Measurements from ENCODE around the gene RBM38.

RBM38 gene

DNA sequence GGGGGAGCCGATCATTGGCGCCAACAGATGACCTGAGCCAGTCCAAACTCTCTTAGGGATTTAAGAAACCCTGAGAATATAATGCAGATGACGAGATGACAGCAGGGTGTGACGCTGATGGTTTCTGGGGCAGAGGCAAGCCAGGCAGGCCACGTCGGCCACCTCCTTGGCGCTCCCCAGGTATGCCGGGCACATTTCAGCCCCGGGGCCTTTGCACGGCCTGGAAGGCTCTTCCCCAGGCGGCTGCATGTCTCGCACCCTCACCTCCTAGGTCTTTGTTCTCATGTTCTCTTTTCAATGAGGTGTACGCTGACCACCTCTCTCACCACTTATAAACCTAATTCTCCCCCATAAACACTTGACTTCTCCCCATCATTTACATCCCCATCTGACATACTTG lies 64.9 kb downstream of the RBM38 start:
- no peak for DNase-seq

DNA sequence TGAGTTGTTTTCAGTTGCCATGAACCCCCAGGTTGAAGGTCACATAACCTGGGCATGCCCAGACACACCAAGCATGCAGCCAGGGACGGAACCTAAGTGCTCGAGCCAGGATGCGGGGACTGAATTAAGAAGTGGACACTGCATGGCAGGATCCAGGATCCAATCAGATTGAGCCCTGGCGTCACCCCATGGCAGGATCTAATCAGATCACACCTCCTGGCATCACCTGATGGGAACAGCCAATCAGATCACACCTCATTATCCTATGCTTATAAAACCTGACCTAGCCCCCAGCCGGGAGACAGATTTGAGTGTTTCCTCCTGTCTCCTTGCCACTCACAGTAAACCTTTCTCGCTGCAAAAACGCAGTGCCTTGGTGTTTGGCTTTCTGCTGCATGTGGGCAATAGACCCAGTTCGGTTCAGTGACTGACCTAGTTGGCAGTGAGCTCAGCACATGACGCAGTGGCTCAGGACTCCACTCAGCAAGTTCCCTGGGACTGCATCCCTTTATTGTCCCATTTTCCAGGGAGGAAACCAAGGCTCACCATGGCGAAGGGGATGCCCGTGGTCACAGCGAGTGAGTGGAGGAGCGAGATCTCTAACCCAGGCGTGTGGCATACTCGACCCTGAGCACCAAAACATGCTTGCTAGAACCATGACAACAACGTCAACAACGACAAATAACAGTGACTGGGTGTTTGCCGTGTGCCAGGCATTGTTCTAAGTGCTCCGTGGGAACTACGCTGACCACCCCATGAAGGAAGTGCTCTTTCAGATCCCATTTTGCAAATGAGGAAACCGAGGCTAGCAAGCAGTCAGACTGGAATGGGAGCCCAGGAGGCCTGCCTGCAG lies 66.3 kb downstream of the RBM38 start:
- DNase-seq, result no peak

DNA sequence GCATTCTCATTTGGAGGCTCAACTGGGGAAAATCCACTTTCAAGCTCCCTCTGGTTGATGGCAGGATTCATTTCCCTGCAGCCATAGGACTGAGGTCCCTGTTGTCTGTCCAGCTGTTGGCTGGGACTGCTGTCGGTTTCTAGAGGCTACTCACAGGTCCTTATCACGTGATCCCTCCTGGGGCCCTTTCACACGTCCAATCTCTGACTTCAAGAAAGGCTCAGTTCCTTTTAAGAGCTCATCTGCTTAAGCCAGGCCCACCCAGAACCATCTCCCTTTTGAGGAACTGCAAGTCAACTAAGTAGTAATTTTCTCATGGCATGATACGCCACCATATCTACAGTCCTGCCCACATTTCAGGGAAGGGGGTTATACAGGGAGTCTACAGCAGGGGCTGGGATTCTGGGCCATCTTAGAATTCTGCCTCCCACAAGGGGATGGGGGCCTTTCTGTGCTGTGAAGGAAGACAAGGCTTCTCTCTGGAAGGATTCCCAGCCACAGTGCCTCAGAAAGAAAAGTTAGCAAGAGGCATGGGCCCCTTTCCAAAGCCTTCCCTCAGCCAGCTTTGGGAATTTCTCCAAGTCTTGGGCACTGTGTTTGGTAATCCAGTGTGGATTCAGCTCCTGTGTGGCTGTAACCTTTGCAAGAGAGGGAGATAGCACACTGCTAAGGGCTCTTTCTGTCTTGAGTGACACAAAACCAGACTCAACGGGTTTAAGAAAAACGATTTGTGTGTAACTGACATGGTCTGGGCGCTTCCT lies 67.4 kb downstream of the RBM38 start:
- no peak for DNase-seq
